C4-2B (cell line): ENCODE data around the gene ASXL1.

Experiments used
- ZFX ChIP-seq: fragments of 450-650 bp; IDR thresholded peaks from 2 replicates; pipeline ENCODE4 v1.6.1; 2017
- TF ChIP-seq, protein P1 (sequence below): fragments of 450-650 bp; conservative IDR thresholded peaks from 2 replicates; pipeline ENCODE4 v1.5.1; 2017; ENCODE audit warnings: mild to moderate bottlenecking

DNA sequence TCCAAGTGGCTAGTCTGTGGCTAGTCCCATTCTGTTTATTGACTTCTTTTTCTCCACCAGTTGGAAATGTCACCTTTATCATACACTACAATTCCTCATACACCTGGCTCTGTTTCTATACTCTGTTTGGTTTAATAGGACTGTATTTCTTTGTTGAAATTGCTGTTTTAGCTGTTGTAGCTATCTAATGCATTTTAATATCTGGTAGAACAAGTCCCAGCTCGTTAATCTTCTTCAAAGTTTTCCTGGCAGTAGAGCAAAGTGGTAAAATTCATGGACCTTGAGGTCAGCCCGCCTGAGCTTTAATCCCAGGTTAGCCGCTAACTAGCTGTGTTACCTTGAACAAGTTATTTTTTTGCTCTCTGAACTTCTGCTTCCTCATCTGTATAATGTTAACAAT, 9.9 kb upstream of the ASXL1 start:
- TF ChIP-seq, protein P1, sequence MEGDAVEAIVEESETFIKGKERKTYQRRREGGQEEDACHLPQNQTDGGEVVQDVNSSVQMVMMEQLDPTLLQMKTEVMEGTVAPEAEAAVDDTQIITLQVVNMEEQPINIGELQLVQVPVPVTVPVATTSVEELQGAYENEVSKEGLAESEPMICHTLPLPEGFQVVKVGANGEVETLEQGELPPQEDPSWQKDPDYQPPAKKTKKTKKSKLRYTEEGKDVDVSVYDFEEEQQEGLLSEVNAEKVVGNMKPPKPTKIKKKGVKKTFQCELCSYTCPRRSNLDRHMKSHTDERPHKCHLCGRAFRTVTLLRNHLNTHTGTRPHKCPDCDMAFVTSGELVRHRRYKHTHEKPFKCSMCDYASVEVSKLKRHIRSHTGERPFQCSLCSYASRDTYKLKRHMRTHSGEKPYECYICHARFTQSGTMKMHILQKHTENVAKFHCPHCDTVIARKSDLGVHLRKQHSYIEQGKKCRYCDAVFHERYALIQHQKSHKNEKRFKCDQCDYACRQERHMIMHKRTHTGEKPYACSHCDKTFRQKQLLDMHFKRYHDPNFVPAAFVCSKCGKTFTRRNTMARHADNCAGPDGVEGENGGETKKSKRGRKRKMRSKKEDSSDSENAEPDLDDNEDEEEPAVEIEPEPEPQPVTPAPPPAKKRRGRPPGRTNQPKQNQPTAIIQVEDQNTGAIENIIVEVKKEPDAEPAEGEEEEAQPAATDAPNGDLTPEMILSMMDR: no peak
- TF ChIP-seq ZFX: no peak
